Lower leg skin (tissue), 3 donors: ENCODE measurements around the gene RBSN.

ENCODE experiments used
- POLR2A ChIP-seq, 2 donors: fragments of 450-650 bp; IDR thresholded peaks; one replicate each; pipeline ENCODE4 v1.6.1; 2016 to 2017; ENCODE audit warnings: antibody characterized with exemption in 2 of 2, mild to moderate bottlenecking in 1 of 2, moderate library complexity in 1 of 2
- TF ChIP-seq, protein P1 (sequence below), 3 donors: fragments of 450-650 bp; IDR thresholded peaks; one replicate each; pipeline ENCODE4 v1.5.1; 2016; ENCODE audit warnings: antibody characterized with exemption in 3 of 3, mild to moderate bottlenecking in 3 of 3, moderate library complexity in 2 of 3

DNA sequence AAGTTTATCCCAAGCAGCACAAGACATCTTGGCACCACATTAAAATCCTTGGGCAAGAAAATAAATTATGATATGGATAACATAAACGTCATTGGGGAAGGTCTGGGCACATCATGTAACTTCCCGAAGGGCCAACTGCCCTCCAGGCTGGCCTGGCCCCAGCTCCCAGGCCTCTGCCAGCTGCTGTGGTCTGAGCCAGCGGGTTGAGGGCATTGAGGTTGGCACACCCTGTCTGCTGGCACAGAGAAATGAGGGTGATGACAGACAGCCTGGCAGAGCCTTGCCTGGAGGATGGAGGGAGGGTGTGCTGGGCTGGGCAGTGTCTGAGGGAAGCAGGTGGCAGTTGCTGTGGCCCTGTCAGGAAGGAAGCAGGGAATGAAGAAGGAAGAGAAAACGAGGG lies 3.3 kb upstream of the RBSN start:
- TF ChIP-seq, protein P1, sequence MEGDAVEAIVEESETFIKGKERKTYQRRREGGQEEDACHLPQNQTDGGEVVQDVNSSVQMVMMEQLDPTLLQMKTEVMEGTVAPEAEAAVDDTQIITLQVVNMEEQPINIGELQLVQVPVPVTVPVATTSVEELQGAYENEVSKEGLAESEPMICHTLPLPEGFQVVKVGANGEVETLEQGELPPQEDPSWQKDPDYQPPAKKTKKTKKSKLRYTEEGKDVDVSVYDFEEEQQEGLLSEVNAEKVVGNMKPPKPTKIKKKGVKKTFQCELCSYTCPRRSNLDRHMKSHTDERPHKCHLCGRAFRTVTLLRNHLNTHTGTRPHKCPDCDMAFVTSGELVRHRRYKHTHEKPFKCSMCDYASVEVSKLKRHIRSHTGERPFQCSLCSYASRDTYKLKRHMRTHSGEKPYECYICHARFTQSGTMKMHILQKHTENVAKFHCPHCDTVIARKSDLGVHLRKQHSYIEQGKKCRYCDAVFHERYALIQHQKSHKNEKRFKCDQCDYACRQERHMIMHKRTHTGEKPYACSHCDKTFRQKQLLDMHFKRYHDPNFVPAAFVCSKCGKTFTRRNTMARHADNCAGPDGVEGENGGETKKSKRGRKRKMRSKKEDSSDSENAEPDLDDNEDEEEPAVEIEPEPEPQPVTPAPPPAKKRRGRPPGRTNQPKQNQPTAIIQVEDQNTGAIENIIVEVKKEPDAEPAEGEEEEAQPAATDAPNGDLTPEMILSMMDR (IDR thresholded peaks at IDR 0.05), result no peak
- no peak for TF ChIP-seq POLR2A (IDR thresholded peaks at IDR 0.05)
